Activated CD4-positive, alpha-beta T cell treated with anti-CD3 and anti-CD28 coated beads, Interleukin-2, Interleukin-4, amounts not matched to agents 100 ng/mL and 50 ng/mL, durations not matched to agents 16 hours and 8 hours (primary cell): ENCODE measurements around the gene NDUFB10.
"Not testable (repeated sequence)": the region's sequence is repeated elsewhere in the genome, so short reads cannot be mapped to it uniquely, and the experiment has no call there.

Experiments
- DNase-seq: peaks from one replicate; pipeline ENCODE4 v3.0.0-alpha.2; 2020; ENCODE audit warnings: low spot score

NDUFB10 gene

GRCh38 chr16:1946495-1947368 lies 12.6 kb upstream of the NDUFB10 start:
- DNase-seq = no peak

DNA sequence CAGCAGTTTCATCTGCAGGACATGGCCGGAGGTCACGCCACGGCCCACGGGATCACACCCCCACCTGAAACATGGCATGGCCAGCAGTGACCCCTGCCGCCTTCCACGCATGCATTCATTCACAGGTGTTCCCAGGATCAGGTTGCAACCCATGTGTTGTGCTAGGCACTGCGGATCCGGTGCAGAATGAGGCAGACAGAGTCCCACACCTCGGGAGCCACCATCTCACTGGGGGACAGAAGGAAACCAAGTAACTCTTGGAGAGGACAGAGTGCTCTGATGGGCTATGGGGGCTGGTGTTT lies 12.0 kb upstream of the NDUFB10 start:
- no peak for DNase-seq

DNA sequence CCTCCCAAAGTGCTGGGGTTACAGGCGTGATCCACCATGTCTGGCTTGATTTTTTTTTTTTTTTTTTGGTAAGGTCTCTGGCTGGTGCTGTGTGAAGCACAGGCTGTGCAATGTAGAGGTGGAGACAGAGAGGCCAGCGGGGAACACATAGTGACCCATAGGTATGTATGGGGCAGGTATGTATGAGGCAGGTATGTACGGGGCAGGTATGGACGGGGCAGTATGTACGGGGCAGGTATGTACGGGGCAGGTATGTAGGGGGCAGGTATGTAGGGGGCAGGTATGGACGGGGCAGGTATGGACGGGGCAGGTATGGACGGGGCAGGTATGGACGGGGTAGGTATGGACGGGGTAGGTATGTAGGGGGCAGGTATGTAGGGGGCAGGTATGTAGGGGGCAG lies 9.8 kb upstream of the NDUFB10 start:
- no peak for DNase-seq

- no peak for DNase-seq
Measured at GRCh38 chr16:1950047-1950446, 9.3 kb upstream of the NDUFB10 start.

GRCh38 chr16:1950559-1950958 lies 8.8 kb upstream of the NDUFB10 start:
- no peak for DNase-seq

- no peak for DNase-seq
Measured at GRCh38 chr16:1953734-1954133, 5.6 kb upstream of the NDUFB10 start.

DNA sequence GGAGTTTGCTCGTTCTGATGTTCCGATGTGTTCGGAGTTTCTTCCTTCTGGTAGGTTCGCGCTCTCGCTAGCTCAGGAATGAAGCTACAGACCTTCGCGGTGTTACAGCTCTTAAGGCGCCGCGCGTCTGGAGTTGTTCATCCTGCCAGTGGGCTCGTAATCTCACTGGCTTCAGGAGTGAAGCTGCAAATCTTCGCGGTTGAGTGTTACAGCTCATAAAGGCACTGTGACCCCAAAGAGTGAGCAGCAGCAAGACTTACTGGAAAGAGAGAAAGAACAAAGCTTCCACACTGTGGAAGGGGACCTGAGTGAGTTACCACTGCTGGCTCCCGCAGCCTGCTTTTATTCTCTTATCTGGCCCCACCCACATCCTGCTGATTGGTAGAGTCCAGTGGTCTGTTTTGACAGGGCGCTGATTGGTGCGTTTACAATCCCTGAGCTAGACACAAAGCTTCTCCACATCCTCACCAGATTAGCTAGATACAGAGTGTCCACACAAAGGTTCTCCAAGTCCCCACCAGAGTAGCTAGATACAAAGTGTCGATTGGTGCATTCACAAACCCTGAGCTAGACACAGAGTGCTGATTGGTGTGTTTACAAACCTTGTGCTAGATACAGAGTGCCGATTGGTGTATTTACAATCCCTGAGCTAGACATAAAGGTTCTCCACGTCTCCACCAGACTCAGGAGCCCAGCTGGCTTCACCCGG lies 1.8 kb upstream of the NDUFB10 start:
- DNase-seq = not testable (repeated sequence)

DNA sequence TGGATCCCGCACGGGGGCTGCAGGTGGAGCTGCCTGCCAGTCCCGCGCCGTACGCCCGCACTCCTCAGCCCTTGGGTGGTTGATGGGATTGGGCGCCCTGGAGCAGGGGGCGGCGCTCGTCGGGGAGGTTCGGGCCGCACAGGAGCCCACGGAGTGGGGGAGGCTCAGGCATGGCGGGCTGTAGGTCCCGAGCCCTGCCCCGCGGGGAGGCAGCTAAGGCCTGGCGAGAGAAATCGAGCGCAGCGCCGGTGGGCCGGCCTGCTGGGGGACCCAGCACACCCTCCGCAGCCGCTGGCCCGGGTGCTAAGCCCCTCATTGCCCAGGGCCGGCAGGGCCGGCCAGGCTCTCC lies 1.2 kb upstream of the NDUFB10 start:
- not testable (repeated sequence) for DNase-seq

GRCh38 chr16:1958715-1959268 lies 546 bp upstream of the NDUFB10 start:
- DNase-seq = no peak

- DNase-seq = peak; percentile 64
Measured at GRCh38 chr16:1960665-1961630, 1.6 kb downstream of the NDUFB10 start.

DNA sequence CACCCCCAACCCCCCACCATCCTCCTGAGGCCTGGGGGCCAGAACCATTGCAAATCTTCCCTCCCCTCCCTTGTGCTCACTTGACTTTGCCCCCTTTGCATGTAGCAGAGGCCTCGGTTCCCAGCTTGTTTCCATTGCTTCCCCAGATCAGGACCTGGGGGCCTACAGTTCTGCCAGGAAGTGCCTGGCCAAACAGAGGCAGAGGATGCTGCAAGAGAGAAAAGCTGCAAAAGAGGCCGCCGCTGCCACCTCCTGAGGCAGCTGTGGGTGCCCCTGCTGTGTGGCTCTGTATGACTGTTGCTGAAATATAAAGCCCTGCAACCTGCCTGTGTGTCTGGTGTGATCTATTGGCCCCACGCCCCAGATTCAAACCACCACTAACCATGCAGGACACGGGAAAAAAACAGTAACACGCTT lies 2.3 kb downstream of the NDUFB10 start:
- DNase-seq = peak; percentile 54

GRCh38 chr16:1962161-1963153 lies 3.1 kb downstream of the NDUFB10 start:
- DNase-seq = not testable (repeated sequence)

DNA sequence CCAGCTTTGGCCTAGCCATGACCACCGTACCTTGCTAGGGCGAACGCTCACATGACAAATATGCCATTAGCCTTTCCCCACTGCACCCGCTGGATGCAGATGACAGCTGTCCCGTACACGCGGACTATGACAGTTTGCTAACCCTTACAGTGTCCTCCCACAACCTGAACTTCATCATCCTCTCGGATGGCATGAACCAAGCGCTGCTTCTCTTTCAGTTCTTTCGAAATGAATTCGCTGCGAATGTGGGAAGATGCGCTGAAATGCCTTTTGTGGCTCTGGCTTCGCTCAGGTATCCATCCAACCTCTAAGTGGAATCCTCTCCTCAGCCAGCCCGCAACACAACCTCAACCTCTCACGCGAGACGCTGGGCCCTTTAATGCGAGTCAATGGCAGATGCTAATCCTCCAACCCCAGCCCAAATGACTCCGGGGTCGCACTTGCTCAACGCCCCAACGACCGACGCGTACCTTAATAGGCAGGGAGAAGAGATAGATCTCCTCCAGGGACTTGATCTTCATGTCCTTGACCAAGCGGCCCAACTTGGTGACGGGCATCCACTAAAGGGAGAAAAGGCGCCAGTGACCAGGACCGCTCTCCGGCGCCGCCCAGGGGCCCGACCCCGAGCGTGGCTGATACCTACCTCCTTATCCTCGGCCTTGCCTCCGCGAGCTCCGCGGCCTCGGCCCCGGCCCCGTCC lies 4.6 kb downstream of the NDUFB10 start:
- DNase-seq = peak; percentile 46

DNA sequence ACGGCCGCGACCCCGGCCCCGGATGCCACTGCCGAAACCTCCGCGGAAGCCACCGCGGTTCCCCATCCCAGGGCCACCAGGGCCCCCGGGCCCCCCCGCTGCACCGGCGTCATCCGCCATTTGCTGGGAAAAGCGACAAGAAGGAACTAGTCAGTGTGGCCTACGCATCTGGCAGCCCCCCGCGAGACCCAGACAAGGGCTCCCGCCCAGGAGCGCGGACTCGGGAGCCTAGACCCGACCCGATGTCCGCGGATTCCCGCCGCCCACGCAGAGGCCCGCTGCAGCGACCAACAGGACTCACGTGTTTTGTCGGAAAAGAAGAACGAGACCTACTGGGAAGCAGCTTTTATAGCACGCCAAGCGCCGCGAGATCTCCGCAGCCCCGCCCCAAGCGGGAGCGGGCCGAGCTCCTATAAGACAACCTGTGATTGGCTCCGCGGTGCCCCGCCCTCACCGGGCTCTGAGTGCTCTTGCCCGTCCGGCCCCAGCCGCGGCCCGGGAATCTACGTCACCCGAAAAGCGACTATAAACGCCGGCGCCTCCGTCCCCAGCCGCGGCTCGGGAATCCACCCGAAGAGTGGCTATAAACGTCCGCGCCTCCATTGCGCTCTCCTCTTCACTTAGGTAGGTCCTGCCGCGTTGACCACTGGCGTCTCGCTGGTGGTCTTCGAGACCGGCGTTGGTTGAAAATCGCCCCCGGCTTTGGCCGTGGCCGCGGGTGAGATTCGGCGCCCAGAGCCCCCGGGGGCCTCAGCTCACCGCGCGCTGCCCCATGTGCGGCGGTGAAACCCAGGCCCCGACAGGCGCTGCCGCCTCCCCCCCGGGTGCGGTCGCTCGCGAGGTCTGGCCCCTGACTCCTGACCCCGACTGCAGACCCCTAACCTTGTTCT lies 5.4 kb downstream of the NDUFB10 start, which contains the start of gene RPS2:
RPS2 (minus strand) TSS at position 321 of the 890 bp plus-strand sequence; CDS start at position 120, 201 bp downstream.
- peak; percentile 99 for DNase-seq

GRCh38 chr16:1965396-1966001 lies 6.2 kb downstream of the NDUFB10 start:
- DNase-seq = no peak

DNA sequence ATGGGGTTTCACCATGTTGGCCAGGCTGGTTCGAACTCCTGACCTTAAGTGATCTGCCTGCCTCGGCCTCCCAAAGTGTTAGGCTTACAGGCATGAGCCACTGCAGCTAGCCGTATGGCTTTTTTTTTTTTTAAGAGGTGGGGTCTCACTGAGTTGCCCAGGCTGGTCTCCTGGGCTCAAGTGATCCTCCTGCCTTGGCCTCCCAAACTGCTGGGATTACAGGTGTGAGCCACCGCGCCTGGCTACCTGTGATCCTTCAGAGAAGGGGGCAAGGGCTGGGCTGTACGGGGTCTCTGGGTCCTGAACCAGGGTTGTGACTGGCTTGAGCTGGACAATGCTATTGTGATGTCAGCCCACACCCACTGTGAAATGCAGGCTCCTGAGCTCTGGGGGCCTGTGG lies 7.1 kb downstream of the NDUFB10 start, which contains the start of gene RNF151:
RNF151 (plus strand) TSS at position 397 of the 400 bp plus-strand sequence. CDS start 26 bp downstream, outside the sequence.
- no peak for DNase-seq

- no peak for DNase-seq
Measured at GRCh38 chr16:1968146-1968953, 9.0 kb downstream of the NDUFB10 start.
